HFFc6 (cell line): ENCODE measurements around the gene GRB14. TPM values are rescaled to one million over a fixed set of nuclear protein-coding genes. Genes with fewer than 3 reads are reported as not detected.

Experiments
- DNase-seq: peaks from one replicate; pipeline ENCODE4 v3.0.0-alpha.2; 2018
- H3K27ac Mint-ChIP-seq: 2 replicates; pipeline ENCODE4 v1.8.0; 2020; ENCODE audit warnings: mild to moderate bottlenecking, mixed read lengths
- H3K27me3 Mint-ChIP-seq: 2 replicates; pipeline ENCODE4 v1.8.0; 2021; ENCODE audit warnings: mild to moderate bottlenecking, moderate library complexity, mixed read lengths; ENCODE audit not compliant: insufficient read depth
- H3K36me3 Mint-ChIP-seq: 2 replicates; pipeline ENCODE4 v1.8.0; 2021; ENCODE audit warnings: low read depth, mixed read lengths
- H3K4me1 Mint-ChIP-seq: 2 replicates; pipeline ENCODE4 v1.8.0; 2020; ENCODE audit warnings: low read depth, mixed read lengths
- H3K4me3 Mint-ChIP-seq: 2 replicates; pipeline ENCODE4 v1.8.0; 2020; ENCODE audit warnings: mild to moderate bottlenecking, moderate library complexity, mixed read lengths
- H3K9me3 Mint-ChIP-seq: 2 replicates; pipeline ENCODE4 v1.8.0; 2020; ENCODE audit warnings: mild to moderate bottlenecking, mixed read lengths
- total RNA-seq, 6 experiments: library from RNA; stranded (reverse); fragmentation: NEBNext Ultra II Directional; extraction: Animal tissue kit (Norgen Biotek cat#: 25700); gene quantifications; 2 replicates in 1 of 6; 3 replicates in 5 of 6; pipeline ENCODE4 v1.2.3, GENCODE V29; 2021
- TF ChIP-seq, protein P1 (sequence below): fragments of 200-600 bp; sonication (generic); IDR thresholded peaks from 2 replicates; pipeline ENCODE4 v1.5.0; 2021; ENCODE audit warnings: antibody characterized with exemption, mild to moderate bottlenecking

GRB14 gene
- total RNA-seq, 6 experiments from 2014 or later: 0.19 TPM; not detected in 5

DNA sequence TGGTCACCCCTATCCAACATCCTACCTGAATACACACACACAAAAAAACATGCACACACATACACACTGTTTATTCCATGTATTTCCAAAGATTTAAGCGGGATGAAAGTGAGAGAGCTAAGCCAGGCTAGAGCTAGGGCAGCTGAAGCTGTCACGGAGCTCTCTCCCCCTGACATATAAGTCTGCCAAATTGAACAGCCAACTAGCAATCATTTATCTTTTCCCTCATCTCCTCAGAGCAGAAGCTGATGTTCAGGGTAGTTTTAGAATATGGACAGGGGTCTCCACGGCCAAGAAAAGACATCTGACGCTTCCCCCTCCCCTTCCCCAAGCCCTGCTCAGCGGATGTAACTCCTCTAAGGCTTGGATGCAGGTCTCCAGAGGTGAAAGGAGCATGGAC lies 171.6 kb downstream of the GRB14 start:
- no peaks in the 10 kb centered on the region; the same call in 1 of the 2 replicates for H3K27me3 Mint-ChIP-seq
- H3K27ac Mint-ChIP-seq: no peak overlapping the region
- peaks cover 4% of the 10 kb centered on the region for H3K9me3 Mint-ChIP-seq
- TF ChIP-seq, protein P1, sequence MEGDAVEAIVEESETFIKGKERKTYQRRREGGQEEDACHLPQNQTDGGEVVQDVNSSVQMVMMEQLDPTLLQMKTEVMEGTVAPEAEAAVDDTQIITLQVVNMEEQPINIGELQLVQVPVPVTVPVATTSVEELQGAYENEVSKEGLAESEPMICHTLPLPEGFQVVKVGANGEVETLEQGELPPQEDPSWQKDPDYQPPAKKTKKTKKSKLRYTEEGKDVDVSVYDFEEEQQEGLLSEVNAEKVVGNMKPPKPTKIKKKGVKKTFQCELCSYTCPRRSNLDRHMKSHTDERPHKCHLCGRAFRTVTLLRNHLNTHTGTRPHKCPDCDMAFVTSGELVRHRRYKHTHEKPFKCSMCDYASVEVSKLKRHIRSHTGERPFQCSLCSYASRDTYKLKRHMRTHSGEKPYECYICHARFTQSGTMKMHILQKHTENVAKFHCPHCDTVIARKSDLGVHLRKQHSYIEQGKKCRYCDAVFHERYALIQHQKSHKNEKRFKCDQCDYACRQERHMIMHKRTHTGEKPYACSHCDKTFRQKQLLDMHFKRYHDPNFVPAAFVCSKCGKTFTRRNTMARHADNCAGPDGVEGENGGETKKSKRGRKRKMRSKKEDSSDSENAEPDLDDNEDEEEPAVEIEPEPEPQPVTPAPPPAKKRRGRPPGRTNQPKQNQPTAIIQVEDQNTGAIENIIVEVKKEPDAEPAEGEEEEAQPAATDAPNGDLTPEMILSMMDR: no peak
- DNase-seq: no peak
- H3K4me1 Mint-ChIP-seq: no peaks in the 10 kb centered on the region
- no peaks in the 10 kb centered on the region for H3K36me3 Mint-ChIP-seq
- H3K4me3 Mint-ChIP-seq: no peak overlapping the region

DNA sequence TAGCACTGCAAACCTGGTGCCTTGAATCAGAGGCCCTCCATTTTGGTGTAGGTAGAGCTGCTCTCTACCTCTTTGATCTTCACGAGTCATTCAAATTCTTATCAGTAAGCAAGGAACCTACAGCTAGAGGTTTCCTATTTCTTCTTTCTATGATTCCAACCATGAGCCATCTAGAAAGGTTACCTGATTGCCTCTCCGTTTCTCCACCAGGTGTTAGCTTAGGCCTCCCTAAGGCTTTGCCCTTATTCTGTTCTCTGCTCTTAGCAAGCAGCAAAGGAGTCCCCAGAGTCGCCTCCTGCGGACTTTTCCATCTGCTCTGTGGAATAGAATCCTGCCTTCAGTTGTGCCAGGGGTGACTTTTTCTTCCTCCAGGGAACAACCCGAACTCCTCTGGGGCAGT lies 173.6 kb downstream of the GRB14 start:
- no peaks in the 10 kb centered on the region for H3K27me3 Mint-ChIP-seq
- TF ChIP-seq, protein P1: no peak
- DNase-seq: no peak
- no peaks in the 10 kb centered on the region for H3K4me1 Mint-ChIP-seq
- no peak overlapping the region for H3K27ac Mint-ChIP-seq
- no peak overlapping the region for H3K4me3 Mint-ChIP-seq
- peaks cover 4% of the 10 kb centered on the region for H3K9me3 Mint-ChIP-seq
- no peaks in the 10 kb centered on the region for H3K36me3 Mint-ChIP-seq

Other genes starting within 250 kb of the GRB14 start
- gene COBLL1, start 220.3 kb upstream of the GRB14 start, total RNA-seq: 10 to 100 TPM; 28.1 to 49.7 (median 29.9) TPM